HG02943 (cell line): ENCODE results near the gene SLC34A1.
"Not testable (repeated sequence)": the region's sequence is repeated elsewhere in the genome, so short reads cannot be mapped to it uniquely, and the experiment has no call there.

ENCODE experiments used
- ATAC-seq: cut with Tn5 transposase; IDR thresholded peaks from one replicate; pipeline ENCODE4 v1.9.1; 2021; ENCODE audit warnings: mild to moderate bottlenecking, low read depth, moderate library complexity; ENCODE audit not compliant: unreplicated experiment

The SLC34A1 gene

DNA sequence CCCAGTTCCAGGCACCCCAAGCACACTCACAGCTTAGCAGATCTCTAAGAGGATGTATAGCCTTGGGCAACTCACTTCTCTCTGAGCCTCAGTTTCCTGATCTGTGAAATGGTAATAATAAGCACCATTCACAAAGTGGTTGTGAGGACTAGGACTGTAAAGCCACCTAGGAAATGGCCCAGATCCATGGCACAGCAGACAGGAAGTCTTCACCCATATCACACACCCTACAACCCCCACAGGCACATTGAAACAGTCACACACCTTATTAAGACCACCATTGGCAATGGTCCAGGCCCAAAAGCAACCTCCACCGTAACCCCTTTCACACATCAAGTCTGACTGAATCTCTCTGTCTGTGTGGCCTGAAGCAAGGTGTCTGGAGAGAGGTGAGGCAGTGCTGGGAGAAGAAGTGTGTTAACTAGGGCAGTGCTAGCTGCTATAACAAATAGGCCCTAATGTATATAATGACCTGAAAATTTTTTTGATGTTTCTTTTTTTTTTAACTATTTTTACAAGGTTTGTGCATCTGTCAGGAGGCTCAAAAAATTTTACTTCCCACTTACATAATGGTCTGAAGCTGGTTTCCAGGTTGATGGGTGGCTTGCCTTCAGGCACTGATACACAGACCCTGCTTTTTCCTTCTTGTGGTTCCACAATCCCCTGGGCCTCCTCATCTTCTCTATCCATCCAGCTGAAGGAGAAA is 28.9 kb upstream of the SLC34A1 start:
- no peak for ATAC-seq

DNA sequence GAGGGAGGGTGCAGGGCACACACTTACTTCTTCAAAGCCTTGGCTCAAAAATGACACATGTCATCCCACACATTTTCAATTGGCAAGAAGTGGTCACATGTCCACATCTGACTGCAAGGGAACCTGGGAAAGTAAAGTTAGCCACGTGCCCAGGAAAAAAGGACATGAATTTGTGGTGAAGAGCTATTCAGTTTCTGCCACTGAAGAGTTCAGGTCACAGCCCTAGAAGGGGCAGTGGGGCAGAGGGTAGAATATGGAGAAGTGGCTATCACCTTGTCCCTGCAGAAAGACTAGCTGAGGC is 28.4 kb upstream of the SLC34A1 start:
- ATAC-seq: no peak

DNA sequence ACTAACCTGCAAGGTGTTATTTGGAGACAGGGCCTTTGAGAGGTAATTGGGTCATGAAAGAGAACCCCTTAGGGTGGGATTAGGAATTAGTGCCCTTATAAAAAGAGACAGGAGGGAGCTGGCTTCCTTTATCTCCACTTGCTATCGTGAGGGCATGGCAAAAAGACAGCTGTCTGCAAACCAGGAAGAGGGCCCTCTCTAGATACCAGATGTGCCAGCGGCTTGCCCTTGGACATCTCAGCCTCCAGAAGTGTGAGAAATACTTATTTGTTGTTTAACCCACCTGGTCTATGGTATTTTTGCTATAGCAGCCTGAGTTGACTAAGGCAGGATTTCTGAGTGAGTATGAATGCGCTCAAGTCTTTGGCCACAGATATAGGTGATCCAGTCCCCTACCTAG is 27.5 kb upstream of the SLC34A1 start:
- ATAC-seq: no peak

DNA sequence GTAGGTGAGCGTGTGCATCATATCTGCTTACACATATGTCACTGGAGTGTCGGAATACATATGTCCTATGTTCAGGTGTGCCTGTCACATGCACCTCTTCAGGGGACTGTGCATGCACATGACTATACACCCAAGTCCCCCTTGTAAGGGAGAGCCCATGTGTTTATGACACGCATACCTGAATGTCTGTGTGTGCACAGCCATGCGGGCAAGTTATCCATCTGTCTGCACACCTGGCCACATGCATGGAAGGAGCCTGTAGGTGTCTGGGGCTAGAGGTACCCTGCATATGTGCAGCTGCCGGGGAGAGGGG is 27.1 kb upstream of the SLC34A1 start:
- ATAC-seq: no peak

DNA sequence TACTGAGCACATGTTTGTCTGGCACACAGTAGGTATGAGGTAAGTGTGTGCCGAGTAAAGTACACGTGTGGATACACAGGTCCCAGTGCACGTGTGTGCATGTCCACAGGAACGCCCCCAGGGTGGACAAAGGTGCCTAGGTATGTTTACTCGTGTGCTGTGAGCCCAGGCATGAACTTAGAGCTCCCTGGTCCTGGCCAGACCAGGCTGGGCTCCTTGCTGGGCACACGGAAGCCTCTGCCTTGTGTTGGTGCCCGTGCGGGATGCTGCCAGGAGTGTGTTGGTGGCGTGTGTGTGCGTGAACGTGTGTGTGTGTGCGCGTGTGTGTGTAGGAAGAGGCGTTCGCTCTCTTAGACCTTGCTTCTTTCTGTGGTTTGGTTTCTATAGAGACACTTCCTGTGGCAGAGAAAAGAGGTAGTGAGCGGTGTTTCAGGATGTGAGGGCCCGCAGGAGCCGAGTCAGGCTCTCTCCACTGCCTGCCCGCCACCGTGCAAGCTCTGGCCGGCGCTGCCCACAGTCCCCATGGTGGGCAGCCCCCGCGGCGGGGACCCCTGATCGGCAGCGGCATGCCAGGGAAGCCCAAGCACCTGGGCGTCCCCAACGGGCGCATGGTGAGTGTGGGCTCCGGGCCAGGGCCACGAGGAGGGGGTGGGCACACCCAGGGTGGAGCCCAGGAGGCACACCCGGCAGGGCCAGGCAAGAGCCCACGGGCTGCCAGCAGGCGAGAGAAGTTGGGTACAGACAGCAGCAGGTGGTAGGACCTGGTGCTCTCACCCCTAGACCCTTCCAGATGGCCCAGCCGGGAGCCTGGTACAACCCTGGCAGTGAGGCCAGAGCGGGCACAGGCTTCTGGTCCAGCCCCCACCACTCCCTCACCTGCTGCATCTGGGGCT is 26.5 kb upstream of the SLC34A1 start, which contains the start of gene RGS14:
Gene RGS14 (plus strand): TSS at position 466 of the 893 bp plus-strand sequence. CDS start 101 bp downstream, at position 567.
- peak; percentile 85 for ATAC-seq

DNA sequence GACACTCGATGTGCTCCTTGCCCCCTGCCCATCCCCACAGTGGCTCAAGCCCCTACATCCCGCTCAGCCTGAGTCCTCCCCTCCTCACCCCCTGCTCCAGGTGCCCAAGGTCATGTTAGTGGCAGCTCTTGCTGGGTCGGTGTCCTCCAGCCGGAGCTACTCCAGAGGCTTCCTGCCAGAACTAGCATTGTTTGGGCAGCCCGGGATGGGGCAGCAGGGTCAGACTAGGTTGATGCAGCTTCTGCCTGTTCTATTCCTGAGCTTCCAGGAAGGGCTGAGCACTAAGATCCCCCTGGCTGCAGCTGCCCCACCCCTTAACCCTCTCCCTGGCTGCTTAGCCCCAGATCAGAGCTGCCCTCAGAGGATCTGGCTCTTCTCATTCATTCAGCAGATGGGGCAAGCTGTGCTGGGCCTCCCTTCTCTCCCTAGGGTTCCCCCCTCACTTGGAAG is 25.8 kb upstream of the SLC34A1 start:
- ATAC-seq: no peak

DNA sequence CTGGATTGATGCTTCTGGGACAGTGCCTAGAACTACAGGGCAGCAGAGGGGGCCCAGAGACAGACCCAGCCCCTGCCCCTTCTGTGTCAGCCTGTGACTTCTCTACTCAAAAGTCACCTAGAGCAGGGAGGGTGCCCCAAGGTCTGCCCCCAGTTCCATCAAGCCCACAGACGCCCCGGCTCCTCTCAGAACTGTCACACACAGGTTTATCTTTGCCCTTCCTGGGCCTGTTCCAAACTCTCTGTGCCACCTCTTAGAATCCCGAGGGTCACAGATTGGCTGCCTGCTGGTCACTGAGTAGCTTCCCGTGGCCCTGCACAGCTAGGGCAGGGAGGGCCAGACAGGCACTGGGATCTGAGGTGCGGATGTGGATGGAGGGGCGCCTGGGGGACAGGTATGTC is 24.8 kb upstream of the SLC34A1 start:
- no peak for ATAC-seq

DNA sequence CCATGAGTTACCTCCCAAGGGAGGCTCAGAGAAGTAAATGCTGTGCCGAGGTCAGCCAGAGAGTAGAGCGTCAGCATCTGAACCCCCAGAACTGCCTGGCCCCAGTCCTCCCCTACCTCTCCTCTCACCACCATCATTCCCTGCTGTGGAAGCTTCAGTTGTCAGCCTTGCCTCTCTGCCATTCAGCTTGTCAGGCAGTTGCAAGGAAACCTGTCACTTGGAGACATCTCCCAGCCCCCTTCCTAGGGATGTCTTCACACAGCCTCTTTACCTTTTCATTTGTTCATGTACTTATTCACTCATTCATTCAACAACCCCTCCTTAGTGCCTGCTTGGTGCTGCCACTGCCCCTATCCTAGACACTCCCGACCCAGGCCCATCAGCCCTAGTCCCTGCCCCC is 24.4 kb upstream of the SLC34A1 start:
- no peak for ATAC-seq

DNA sequence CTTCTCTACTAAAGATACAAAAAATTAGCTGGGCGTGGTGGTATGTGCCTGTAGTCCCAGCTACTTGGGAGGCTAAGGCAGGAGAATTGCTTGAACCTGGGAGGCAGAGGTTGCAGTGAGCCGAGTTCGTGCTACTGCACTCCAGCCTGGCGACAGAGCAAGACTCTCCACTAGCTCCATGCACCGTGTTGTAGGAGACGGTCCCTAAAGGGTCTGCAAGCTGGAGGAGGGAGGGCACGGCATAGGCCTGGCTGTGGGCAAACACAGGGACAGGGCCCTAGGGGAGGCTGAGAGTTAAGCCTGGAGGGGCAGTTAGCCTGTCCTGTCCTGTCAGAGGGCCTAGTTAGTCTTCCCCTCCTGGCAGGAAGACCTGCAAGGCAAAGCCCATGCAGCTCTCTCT is 23.5 kb upstream of the SLC34A1 start:
- not testable (repeated sequence) for ATAC-seq

DNA sequence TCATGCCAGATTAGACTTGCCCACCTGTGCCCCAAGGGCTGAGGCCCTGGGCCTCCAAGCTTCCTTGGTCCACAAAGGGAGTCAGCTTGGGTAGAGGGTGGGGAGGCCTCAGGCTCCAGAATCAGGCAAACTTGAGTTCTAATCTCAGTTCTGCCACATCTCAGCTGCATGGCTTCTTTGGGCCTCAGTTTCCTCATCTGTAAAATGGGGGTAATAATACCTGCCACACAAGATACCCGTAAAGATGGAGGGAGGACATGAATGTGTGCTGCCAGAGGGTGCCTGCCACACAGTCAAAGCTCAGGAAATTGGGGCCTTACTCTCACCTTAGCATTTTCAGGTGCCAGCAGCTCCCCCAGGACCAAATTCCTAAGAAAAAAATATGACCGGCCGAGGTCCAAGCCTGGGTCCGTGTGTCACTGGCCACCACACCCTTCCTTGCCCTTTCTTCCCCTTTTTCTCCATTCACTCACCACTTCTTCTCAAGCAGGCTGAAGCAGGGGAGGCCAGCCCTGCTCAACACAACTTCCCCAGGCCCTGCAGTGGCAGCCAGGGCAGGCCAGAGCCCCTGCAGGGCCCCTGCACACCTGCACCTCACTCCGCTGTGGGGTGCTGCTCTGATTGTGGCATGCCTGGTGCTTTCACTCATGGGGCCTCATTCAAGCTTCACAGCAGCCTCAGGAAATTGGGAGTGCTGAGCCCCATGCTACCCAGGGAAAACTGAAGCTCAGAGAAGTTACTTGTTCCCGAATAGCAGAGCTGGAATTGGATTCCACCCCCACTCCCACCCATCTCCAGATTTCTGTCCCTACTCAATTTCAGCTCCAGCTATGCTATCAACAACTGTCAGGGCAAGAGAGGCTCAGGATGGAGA is 22.6 kb upstream of the SLC34A1 start:
- ATAC-seq: no peak

DNA sequence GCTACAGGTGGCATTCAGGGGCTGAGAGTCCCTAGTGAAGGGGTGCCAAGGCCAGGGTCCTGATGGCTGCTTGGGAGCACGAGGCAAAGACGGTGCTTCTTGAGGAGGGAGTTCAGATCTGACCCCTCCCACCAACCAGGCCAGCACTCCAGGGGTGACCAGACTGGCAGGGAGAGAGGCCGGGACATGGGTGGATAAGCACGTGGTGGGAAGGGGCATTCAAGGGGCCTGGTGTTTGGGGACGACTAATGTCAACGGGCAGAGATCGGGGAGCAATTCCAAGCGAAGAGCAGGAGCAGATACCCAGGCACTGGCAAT is 22.0 kb upstream of the SLC34A1 start:
- ATAC-seq: no peak

DNA sequence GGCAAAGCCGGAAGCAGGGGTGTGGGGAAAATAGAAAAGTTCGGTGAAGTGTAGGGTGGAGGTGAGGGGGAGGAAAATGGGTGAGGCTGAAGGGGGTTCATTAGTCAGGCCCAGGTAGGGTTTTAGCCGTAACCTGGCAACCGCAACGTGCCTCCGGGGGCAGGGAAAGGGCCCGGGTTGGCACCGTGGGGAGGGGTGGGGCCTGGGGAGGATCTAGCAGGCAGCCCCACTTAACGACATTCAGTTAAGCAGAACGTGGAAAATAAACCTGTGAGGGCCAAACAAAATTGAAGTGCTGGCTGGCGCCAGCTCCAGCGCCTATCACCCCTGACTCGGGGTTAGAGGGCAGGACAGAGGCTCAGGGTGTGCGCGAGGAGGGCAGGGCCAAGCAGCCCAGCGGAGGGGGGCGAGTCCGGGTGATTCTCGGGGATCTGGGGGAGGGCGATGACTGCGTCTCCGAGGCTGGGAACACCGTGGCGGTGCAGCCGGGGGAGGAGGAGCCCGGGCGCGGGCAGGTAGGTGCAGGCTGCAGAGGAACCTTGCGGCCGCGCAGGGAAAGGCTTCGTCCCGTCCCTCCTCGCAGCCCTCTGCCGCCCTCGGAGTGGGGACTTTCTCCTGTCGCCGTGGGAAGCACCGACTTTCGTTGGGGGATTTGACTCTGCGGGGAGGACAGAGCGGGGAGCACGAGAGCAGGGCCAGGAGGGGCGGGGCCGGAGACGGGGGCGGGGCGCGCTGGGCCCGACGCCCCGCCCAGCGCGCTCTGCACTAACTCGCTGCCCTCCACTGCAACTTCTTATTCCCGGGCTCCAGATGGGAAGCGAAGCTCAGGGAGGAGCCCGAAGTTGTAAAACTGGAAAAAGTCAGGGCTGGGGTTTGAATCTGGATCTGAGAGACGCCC is 21.4 kb upstream of the SLC34A1 start:
- no peak for ATAC-seq

DNA sequence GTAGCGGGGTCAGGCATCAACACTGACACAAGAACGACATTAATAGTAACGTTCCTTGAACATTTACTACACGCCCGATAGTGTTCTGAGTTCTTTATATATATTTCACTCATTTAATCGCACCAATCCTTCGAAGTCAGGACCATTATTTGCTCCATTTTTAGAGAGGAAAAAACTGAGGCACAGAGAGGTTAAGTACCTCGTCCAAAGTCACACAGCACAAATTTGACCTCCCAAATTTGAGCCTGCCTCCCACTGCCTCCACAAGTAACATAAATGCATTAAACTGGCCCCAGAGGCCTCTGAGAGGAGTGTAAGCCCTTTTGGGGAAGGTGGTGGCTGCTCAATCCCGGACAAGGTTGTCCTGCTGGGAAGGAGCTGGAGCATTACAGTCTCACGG is 20.7 kb upstream of the SLC34A1 start:
- no peak for ATAC-seq

DNA sequence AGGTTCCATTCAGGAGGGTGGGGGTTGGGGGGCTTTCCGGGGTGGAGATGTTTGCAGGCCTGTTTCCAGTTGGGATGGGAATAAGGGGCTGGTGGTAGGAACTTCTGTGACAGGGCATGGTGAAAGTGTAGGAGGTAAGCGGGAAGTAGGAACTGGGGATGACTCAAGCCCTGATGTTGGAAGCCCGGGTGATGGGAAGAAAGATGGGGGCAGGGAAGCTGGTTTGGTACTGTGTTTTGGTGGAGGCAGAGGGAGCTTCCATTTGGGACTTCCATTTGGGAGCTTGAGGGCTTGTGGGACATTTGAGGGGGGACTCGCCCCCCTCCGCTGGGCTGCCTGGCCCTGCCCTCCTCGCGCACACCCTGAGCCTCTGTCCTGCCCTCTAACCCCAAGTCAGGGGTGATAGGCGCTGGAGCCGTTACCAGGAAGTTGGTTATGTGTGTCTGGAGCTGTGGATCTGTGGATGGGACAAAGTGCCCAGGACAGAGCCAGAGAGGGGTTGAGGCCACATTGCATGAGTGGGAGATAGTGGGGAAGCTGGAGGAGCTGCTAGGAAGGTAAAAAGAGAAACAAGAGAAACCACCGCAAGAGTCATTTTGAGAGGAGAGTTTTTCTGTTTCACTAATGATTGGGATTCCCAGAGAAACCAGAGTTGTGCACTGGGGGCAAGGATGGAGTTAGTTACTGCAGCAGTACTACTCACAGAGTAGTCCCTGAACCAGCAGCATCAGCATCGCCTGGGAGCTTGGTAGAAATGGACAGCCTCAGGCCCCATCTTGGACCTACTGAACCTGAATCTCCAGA is 19.9 kb upstream of the SLC34A1 start:
- no peak for ATAC-seq

DNA sequence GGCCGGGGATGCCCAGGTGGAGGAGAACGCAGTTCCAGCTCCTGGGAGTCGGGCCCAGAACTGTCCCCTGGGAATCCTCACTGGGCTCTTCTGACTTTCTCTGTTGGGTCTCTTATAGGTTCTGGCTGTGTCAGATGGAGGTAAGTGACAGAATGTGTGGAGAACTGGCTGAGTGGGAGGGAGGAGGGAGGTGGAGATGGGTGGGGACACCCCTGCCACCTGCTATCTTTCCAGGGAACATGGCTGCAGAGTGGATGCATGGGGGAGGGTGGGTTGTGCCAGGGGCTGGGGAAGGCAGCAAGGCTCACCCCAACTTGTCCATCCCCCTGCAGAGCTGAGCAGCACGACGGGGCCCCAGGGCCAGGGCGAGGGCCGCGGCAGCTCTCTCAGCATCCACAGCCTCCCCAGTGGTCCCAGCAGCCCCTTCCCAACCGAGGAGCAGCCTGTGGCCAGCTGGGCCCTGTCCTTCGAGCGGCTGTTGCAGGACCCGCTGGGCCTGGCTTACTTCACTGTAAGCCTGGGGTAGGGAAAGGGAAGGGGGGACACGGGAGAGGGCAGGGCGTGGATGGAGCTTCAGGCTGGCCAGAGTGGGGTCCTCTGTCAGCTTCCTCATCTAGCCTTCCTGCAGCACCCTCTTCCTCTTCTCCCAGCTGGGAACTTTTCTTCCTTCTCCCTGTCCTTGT is 18.2 kb upstream of the SLC34A1 start:
- no peak for ATAC-seq

DNA sequence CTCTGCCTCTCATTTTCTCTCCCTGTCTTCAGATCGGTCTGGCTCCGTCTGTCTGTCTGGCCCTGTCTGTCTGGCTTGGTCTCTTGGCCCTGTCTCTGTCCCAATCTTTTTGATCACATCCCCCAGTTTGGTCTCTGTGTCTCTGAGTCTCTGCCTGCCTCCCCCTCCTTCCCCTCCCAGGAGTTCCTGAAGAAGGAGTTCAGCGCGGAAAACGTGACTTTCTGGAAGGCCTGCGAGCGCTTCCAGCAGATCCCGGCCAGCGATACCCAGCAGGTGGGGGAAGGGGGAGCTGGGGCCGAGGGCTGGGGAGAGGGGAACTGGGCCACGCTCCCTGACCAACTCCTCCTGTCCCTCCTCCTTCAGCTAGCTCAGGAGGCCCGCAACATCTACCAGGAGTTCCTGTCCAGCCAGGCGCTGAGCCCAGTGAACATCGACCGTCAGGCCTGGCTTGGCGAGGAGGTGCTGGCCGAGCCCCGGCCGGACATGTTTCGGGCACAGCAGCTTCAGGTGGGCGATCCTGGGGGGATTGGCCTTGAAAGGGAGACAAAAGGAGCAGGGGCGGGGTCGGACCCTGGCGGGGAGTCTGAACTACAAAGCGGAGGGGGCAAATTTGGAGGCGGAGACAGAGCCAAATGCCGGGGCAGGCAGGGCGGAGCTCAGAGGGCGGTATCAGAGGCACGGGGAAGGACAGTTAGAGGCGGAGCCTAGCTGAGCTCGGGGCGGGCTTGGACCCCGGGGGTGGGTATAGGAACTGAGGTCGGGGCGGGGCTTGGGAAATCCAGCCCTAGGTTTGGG is 17.5 kb upstream of the SLC34A1 start:
- no peak for ATAC-seq

DNA sequence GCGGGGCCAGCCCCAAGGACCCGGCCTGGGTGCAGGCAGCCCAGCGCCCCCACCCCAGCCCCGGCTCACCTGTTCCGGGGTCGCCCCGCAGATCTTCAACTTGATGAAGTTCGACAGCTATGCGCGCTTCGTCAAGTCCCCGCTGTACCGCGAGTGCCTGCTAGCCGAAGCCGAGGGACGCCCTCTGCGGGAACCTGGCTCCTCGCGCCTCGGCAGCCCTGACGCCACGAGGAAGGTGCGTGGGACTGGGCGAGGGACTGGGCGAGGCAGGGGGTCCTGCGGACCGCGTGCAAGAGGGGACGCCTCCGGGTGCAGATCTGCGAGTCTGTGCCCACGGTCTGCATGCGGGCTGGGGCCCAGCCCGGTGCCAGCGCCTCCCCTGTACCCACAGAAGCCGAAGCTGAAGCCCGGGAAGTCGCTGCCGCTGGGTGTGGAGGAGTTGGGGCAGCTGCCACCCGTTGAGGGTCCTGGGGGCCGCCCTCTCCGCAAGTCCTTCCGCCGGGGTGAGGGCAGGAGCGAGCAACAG is 16.8 kb upstream of the SLC34A1 start:
- ATAC-seq: no peak
